Stimulated activated naive CD8-positive, alpha-beta T cell treated with anti-CD3 and anti-CD28 coated beads, Interleukin-15, amount 100 ng/mL, for 72 hours (primary cell): ENCODE data around the gene SYPL1.

Experiments
- ATAC-seq: fragments of 150-1000 bp; cut with Tn5 transposase; 2 replicates; pipeline ENCODE4 v1.10.0; 2021; ENCODE audit warnings: mild to moderate bottlenecking, moderate library complexity
- DNase-seq, 2 donors: peaks; one replicate each; pipeline ENCODE4 v3.0.0; 2021 to 2022
- H3K27ac Mint-ChIP-seq, 2 donors: one replicate each; pipeline ENCODE4 v1.8.0; 2022; ENCODE audit warnings: mild to moderate bottlenecking in 2 of 2, mixed read lengths in 2 of 2, moderate library complexity in 2 of 2
- H3K27me3 Mint-ChIP-seq: one replicate; pipeline ENCODE4 v1.8.0; 2022; ENCODE audit warnings: mixed read lengths
- H3K4me1 Mint-ChIP-seq: one replicate; pipeline ENCODE4 v1.8.0; 2022; ENCODE audit warnings: mild to moderate bottlenecking, mixed read lengths
- H3K4me3 Mint-ChIP-seq, 2 donors: one replicate each; pipeline ENCODE4 v1.8.0; 2022; ENCODE audit warnings: mild to moderate bottlenecking in 2 of 2, mixed read lengths in 2 of 2, moderate library complexity in 1 of 2
- H3K9me3 Mint-ChIP-seq, 2 donors: one replicate each; pipeline ENCODE4 v1.8.0; 2022; ENCODE audit warnings: mixed read lengths in 2 of 2

The SYPL1 gene

GRCh38 chr7:106068538-106068961 is 43.6 kb downstream of the SYPL1 start:
- peaks cover 62% of the 10 kb centered on the region for H3K4me1 Mint-ChIP-seq
- H3K4me3 Mint-ChIP-seq: no peak overlapping the region
- H3K27ac Mint-ChIP-seq: peak overlapping the region in 1 of 2 donors; percentile 6
- DNase-seq: no peak
- no peak for ATAC-seq
- no peaks in the 10 kb centered on the region for H3K27me3 Mint-ChIP-seq
- H3K9me3 Mint-ChIP-seq: no peaks in the 10 kb centered on the region

- Mint-ChIP-seq H3K27ac (no peak overlapping the region), H3K27me3 (no peaks in the 10 kb centered on the region), H3K9me3 (no peaks in the 10 kb centered on the region), H3K4me3 (no peak overlapping the region), H3K4me1 (peaks cover 62% of the 10 kb centered on the region)
- ATAC-seq (no peak), DNase-seq (no peak)
These were observed 44.4 kb downstream of the SYPL1 start for GRCh38 chr7:106067678-106068077.

- Mint-ChIP-seq H3K4me3 (no peak overlapping the region), H3K4me1 (peaks cover 55% of the 10 kb centered on the region), H3K27ac (peak overlapping the region in 1 of 2 donors; percentile 53), H3K27me3 (no peaks in the 10 kb centered on the region), H3K9me3 (no peaks in the 10 kb centered on the region)
- DNase-seq (no peak), ATAC-seq (no peak)
These were observed 46.3 kb downstream of the SYPL1 start for GRCh38 chr7:106065575-106066500.

- ATAC-seq (no peak), DNase-seq (no peak)
- Mint-ChIP-seq H3K27me3 (no peaks in the 10 kb centered on the region), H3K4me3 (no peak overlapping the region), H3K27ac (no peak overlapping the region), H3K4me1 (peaks cover 50% of the 10 kb centered on the region), H3K9me3 (no peaks in the 10 kb centered on the region)
These were observed 47.1 kb downstream of the SYPL1 start for GRCh38 chr7:106064771-106065574.

- no peak overlapping the region for H3K4me3 Mint-ChIP-seq
- peaks cover 50% of the 10 kb centered on the region for H3K4me1 Mint-ChIP-seq
- no peak for ATAC-seq
- no peaks in the 10 kb centered on the region for H3K27me3 Mint-ChIP-seq
- peak overlapping the region in 1 of 2 donors; percentile 72 for H3K27ac Mint-ChIP-seq
- no peak for DNase-seq
- H3K9me3 Mint-ChIP-seq: no peaks in the 10 kb centered on the region
These were observed 47.8 kb downstream of the SYPL1 start for GRCh38 chr7:106064316-106064715.

- no peaks in the 10 kb centered on the region for H3K27me3 Mint-ChIP-seq
- peaks cover 54% of the 10 kb centered on the region for H3K4me1 Mint-ChIP-seq
- H3K27ac Mint-ChIP-seq: peak overlapping the region in 1 of 2 donors; percentile 20
- H3K4me3 Mint-ChIP-seq: no peak overlapping the region
- no peaks in the 10 kb centered on the region for H3K9me3 Mint-ChIP-seq
- ATAC-seq (no peak), DNase-seq (no peak)
These were observed 48.4 kb downstream of the SYPL1 start for GRCh38 chr7:106063692-106064091.

GRCh38 chr7:106063024-106063423 is 49.1 kb downstream of the SYPL1 start:
- H3K9me3 Mint-ChIP-seq: no peaks in the 10 kb centered on the region
- peak overlapping the region in 1 of 2 donors; percentile 53 for H3K4me3 Mint-ChIP-seq
- ATAC-seq (peak; percentile 29), DNase-seq (no peak)
- no peaks in the 10 kb centered on the region for H3K27me3 Mint-ChIP-seq
- H3K27ac Mint-ChIP-seq: peak overlapping the region; percentile 54 to 67
- peaks cover 57% of the 10 kb centered on the region for H3K4me1 Mint-ChIP-seq

GRCh38 chr7:106062521-106062931 is 49.6 kb downstream of the SYPL1 start:
- no peaks in the 10 kb centered on the region for H3K27me3 Mint-ChIP-seq
- H3K9me3 Mint-ChIP-seq: no peaks in the 10 kb centered on the region
- no peak for DNase-seq
- peak; percentile 57 for ATAC-seq
- H3K4me3 Mint-ChIP-seq: peak overlapping the region in 1 of 2 donors; percentile 53
- H3K27ac Mint-ChIP-seq: peak overlapping the region; percentile 38 to 54
- peaks cover 62% of the 10 kb centered on the region for H3K4me1 Mint-ChIP-seq

GRCh38 chr7:106062006-106062405 is 50.1 kb downstream of the SYPL1 start:
- ATAC-seq: peak; percentile 42
- no peak for DNase-seq
- Mint-ChIP-seq H3K27ac (peak overlapping the region in 1 of 2 donors; percentile 81), H3K4me3 (no peak overlapping the region), H3K27me3 (no peaks in the 10 kb centered on the region), H3K9me3 (no peaks in the 10 kb centered on the region), H3K4me1 (peaks cover 64% of the 10 kb centered on the region)

- Mint-ChIP-seq H3K4me3 (no peak overlapping the region), H3K27me3 (no peaks in the 10 kb centered on the region), H3K4me1 (peaks cover 66% of the 10 kb centered on the region), H3K27ac (peak overlapping the region in 1 of 2 donors; percentile 35), H3K9me3 (no peaks in the 10 kb centered on the region)
- DNase-seq: no peak
- no peak for ATAC-seq
These were observed 50.7 kb downstream of the SYPL1 start for GRCh38 chr7:106061301-106061979.

GRCh38 chr7:106060394-106060920 is 51.7 kb downstream of the SYPL1 start:
- H3K4me3 Mint-ChIP-seq: no peak overlapping the region
- ATAC-seq (no peak), DNase-seq (no peak)
- H3K27me3 Mint-ChIP-seq: no peaks in the 10 kb centered on the region
- no peak overlapping the region for H3K27ac Mint-ChIP-seq
- peaks cover 66% of the 10 kb centered on the region for H3K4me1 Mint-ChIP-seq
- H3K9me3 Mint-ChIP-seq: no peaks in the 10 kb centered on the region

- H3K27ac Mint-ChIP-seq: no peak overlapping the region
These were observed 52.6 kb downstream of the SYPL1 start for GRCh38 chr7:106059556-106059955.

GRCh38 chr7:106058928-106059324 is 53.2 kb downstream of the SYPL1 start:
- ATAC-seq (no peak), DNase-seq (no peak)
- H3K9me3 Mint-ChIP-seq: no peaks in the 10 kb centered on the region
- no peak overlapping the region for H3K27ac Mint-ChIP-seq
- H3K27me3 Mint-ChIP-seq: no peaks in the 10 kb centered on the region
- H3K4me3 Mint-ChIP-seq: no peak overlapping the region
- peaks cover 60% of the 10 kb centered on the region for H3K4me1 Mint-ChIP-seq

More at GRCh38 chr7:106059556-106059955, 52.6 kb downstream of the SYPL1 start:
- H3K9me3 Mint-ChIP-seq: no peaks in the 10 kb centered on the region
- H3K4me3 Mint-ChIP-seq: no peak overlapping the region
- ATAC-seq: no peak
- H3K4me1 Mint-ChIP-seq: peaks cover 66% of the 10 kb centered on the region
- DNase-seq: no peak
- no peaks in the 10 kb centered on the region for H3K27me3 Mint-ChIP-seq

- H3K9me3 Mint-ChIP-seq: no peaks in the 10 kb centered on the region
- peak overlapping the region; percentile 21 to 56 for H3K4me3 Mint-ChIP-seq
- H3K27me3 Mint-ChIP-seq: no peaks in the 10 kb centered on the region
- no peak for ATAC-seq
- peaks cover 54% of the 10 kb centered on the region for H3K4me1 Mint-ChIP-seq
- H3K27ac Mint-ChIP-seq: peak overlapping the region in 1 of 2 donors; percentile 2
- peak in 1 of 2 donors; percentile 28 for DNase-seq
These were observed 53.9 kb downstream of the SYPL1 start for GRCh38 chr7:106057962-106058927.
